Fibroblast of lung (primary cell): Measurements from ENCODE around the gene VPS35. TPM values are rescaled to one million over a fixed set of nuclear protein-coding genes. Genes with fewer than 3 reads are reported as not detected.

Source experiments
- DNase-seq, 2 donors: peaks; one replicate each; pipeline versions ENCODE4 v3.0.0 to v3.0.0-alpha.2; 2010; ENCODE audit warnings: low read depth in 2 of 2
- H2AFZ ChIP-seq: 2 replicates; pipeline ENCODE4 v1.5.1; 2012; ENCODE audit warnings: low read length, control low read depth, inconsistent platforms
- H3K27ac ChIP-seq: 2 replicates; pipeline ENCODE4 v1.5.1; 2011; ENCODE audit warnings: low read length, control low read depth; ENCODE audit not compliant: insufficient read depth
- H3K27me3 ChIP-seq: 2 replicates; pipeline ENCODE4 v1.5.1; 2011; ENCODE audit warnings: mild to moderate bottlenecking, low read length; ENCODE audit not compliant: control insufficient read depth, insufficient read depth
- H3K36me3 ChIP-seq: 2 replicates; pipeline ENCODE4 v1.5.1; 2011; ENCODE audit warnings: low read length; ENCODE audit not compliant: control insufficient read depth, insufficient read depth
- H3K4me1 ChIP-seq: 2 replicates; pipeline ENCODE4 v1.5.1; 2011; ENCODE audit warnings: low read length; ENCODE audit not compliant: control insufficient read depth, insufficient read depth; ENCODE audit errors: extremely low read depth
- H3K4me2 ChIP-seq: 2 replicates; pipeline ENCODE4 v1.5.1; 2011; ENCODE audit warnings: low read length, control low read depth; ENCODE audit not compliant: insufficient read depth; ENCODE audit errors: extremely low read depth
- H3K4me3 ChIP-seq, 4 experiments: fragments of 200-600 bp in 1 of 4; sonication (generic) in 1 of 4; replicated peaks in 1 of 4; 2 replicates each; pipeline ENCODE4 v1.5.1; 2011 to 2016; ENCODE audit warnings: low read length in 4 of 4, low read depth in 3 of 4, mild to moderate bottlenecking in 3 of 4, control low read depth in 2 of 4, inconsistent platforms in 1 of 4, mixed read lengths in 1 of 4; ENCODE audit not compliant: insufficient read depth in 1 of 4; ENCODE audit errors: control extremely low read depth in 1 of 4
- H3K79me2 ChIP-seq: 2 replicates; pipeline ENCODE4 v1.5.1; 2012; ENCODE audit warnings: mild to moderate bottlenecking, low read length, inconsistent platforms; ENCODE audit not compliant: control insufficient read depth, insufficient read depth
- H3K9ac ChIP-seq: 2 replicates; pipeline ENCODE4 v1.5.1; 2011; ENCODE audit warnings: mild to moderate bottlenecking, low read length, control low read depth; ENCODE audit not compliant: insufficient read depth
- H3K9me3 ChIP-seq: 2 replicates; pipeline ENCODE4 v1.5.1; 2012; ENCODE audit warnings: low read depth, low read length; ENCODE audit not compliant: control insufficient read depth, insufficient read depth
- H4K20me1 ChIP-seq: 2 replicates; pipeline ENCODE4 v1.5.1; 2011; ENCODE audit warnings: low read length; ENCODE audit not compliant: control insufficient read depth, insufficient read depth; ENCODE audit errors: extremely low read depth
- CTCF ChIP-seq, 2 donors: IDR thresholded peaks in 1 of 2; conservative IDR thresholded peaks in 1 of 2; 1 replicate in 1 of 2; 2 replicates in 1 of 2; pipeline ENCODE4 v1.5.1; 2011 to 2012; ENCODE audit warnings: low read length in 2 of 2, control low read depth in 1 of 2, inconsistent platforms in 1 of 2, low read depth in 1 of 2, mild to moderate bottlenecking in 1 of 2
- EZH2 ChIP-seq: IDR thresholded peaks from 2 replicates; pipeline ENCODE4 v1.5.1; 2012; ENCODE audit warnings: low read length, control low read depth, mild to moderate bottlenecking; ENCODE audit errors: missing control alignments
- polyA minus RNA-seq: library from RNA; depleted of rRNA, polyadenylated mRNA; stranded (reverse); fragments of >200 nt; gene quantifications from 2 replicates; pipeline ENCODE4 v1.2.3, GENCODE V29; 2011; ENCODE audit warnings: low replicate concordance
- polyA plus RNA-seq, 2 donors: library from polyadenylated mRNA; depleted of rRNA in 1 of 2; stranded (reverse) in 1 of 2; unstranded in 1 of 2; fragments of >200 nt; gene quantifications; 2 replicates each; pipeline ENCODE4 v1.2.1, GENCODE V29; 2011 to 2012; ENCODE audit warnings: missing spikeins in 1 of 2
- total RNA-seq: library from RNA; depleted of rRNA; stranded (reverse); fragments of >200 nt; gene quantifications from 2 replicates; pipeline ENCODE4 v1.2.1, GENCODE V29; 2014

Gene VPS35
- total RNA-seq (92.3 and 93.5 TPM in 2 replicates), polyA plus RNA-seq (69.1 and 77.2 TPM in 2 replicates), polyA minus RNA-seq (9.0 and 18.1 TPM in 2 replicates)
- 74.3 and 74.7 TPM in 2 replicates for polyA plus RNA-seq (2012)

DNA sequence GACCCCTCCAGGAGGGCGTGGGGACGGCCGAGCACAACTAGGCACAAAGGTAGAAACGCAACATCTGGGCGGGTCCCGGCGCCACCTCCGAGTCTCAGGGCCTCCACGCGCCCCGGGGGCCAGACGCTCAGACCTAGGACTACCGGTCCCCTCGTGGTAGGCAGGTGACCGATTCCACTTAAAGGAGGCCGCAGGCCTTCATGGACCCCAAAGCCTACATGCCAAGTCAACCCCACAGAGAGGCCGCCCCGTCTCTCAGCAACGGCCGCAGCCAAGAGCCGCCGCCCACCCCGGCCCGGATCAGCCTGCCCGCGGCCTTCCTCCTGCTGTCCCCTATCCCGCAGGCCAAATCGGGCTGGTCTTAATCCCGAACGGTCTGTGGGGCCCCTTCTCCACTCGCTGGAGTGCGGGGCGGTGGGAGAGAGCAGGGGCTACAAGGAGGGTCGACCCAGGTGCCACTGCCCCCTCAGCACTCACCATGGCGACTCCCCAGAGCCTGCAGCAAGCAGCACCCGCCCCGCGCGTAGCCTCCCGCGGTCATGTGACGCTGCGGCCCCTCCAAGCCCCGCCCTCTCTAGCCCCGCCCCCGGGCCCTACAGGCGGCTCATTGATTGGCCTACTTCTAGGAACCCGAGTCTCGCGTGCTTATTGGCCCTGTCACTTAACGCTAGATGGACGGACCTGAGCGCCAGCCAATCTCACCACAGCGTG, at the start of gene VPS35:
Gene VPS35, minus strand, starts transcription at position 525 of the 711 bp plus-strand sequence. Its CDS starts 45 bp downstream, at position 480.
- Histone ChIP-seq H3K9ac (peak within 1 kb of the TSS; percentile 98), H3K27me3 (no peaks in the 10 kb centered on the region), H3K4me1 (no peaks in the 10 kb centered on the region), H3K36me3 (no peaks in the 10 kb centered on the region), H2AFZ (peak within 1 kb of the TSS; percentile 100), H3K27ac (peak within 1 kb of the TSS; percentile 99), H3K79me2 (peaks cover 68% of the 10 kb centered on the region), H3K4me3 (peak within 1 kb of the TSS; percentile 77 to 98 (median 94)), H3K4me2 (peak within 1 kb of the TSS; percentile 98), H3K9me3 (no peaks in the 10 kb centered on the region), H4K20me1 (peaks cover 1% of the 10 kb centered on the region)
- peak; percentile 98 to 99 for DNase-seq
- TF ChIP-seq EZH2 (no peak), CTCF (conservative IDR thresholded peaks at IDR 0.05 in 1 of 2, IDR thresholded peaks at IDR 0.05 in 1 of 2; ENCODE audit: low read depth in 1 of 2, low read length in 2 of 2) (no peak)

- Histone ChIP-seq H3K4me2 (no peak overlapping the region), H2AFZ (no peak overlapping the region), H3K9me3 (no peaks in the 10 kb centered on the region), H3K27ac (no peak overlapping the region), H3K9ac (no peak overlapping the region), H3K4me1 (no peaks in the 10 kb centered on the region), H3K4me3 (no peak overlapping the region), H3K36me3 (no peaks in the 10 kb centered on the region), H3K27me3 (no peaks in the 10 kb centered on the region), H3K79me2 (no peaks in the 10 kb centered on the region), H4K20me1 (no peaks in the 10 kb centered on the region)
- no peak for DNase-seq
- TF ChIP-seq EZH2 (no peak), CTCF (conservative IDR thresholded peaks at IDR 0.05 in 1 of 2, IDR thresholded peaks at IDR 0.05 in 1 of 2; ENCODE audit: low read depth in 1 of 2, low read length in 2 of 2) (no peak)
Observed at GRCh38 chr16:46737621-46738214, 48.7 kb upstream of the VPS35 start.

- H3K36me3 ChIP-seq = no peaks in the 10 kb centered on the region
- H3K4me3 ChIP-seq = no peak overlapping the region
- H4K20me1 ChIP-seq = no peaks in the 10 kb centered on the region
- no peak overlapping the region for H3K27ac ChIP-seq
- no peak for DNase-seq
- H3K4me1 ChIP-seq = no peaks in the 10 kb centered on the region
- no peak overlapping the region for H3K9ac ChIP-seq
- H3K27me3 ChIP-seq = no peaks in the 10 kb centered on the region
- H3K9me3 ChIP-seq = no peaks in the 10 kb centered on the region
- no peaks in the 10 kb centered on the region for H3K79me2 ChIP-seq
- H3K4me2 ChIP-seq = no peak overlapping the region
- no peak overlapping the region for H2AFZ ChIP-seq
- TF ChIP-seq EZH2 (no peak), CTCF (conservative IDR thresholded peaks at IDR 0.05 in 1 of 2, IDR thresholded peaks at IDR 0.05 in 1 of 2; ENCODE audit: low read depth in 1 of 2, low read length in 2 of 2) (no peak)
Observed at GRCh38 chr16:46736695-46737094, 47.7 kb upstream of the VPS35 start.
